Measurements from ENCODE around the gene MYD88. TPM values are rescaled to one million over a fixed set of nuclear protein-coding genes. Genes with fewer than 3 reads are reported as not detected.
A peak's percentile ranks its signal among the peaks of the same experiment; 100 is the strongest.

The MYD88 gene
- total and polyA plus RNA-seq, 9 of the 15 experiments (the other 6 are each of a cell fraction or from before 2014, with no cell fraction given), result 3.2 to 47.3 (median 27.6) TPM

GRCh38 chr3:38125305-38126120 lies 12.9 kb upstream of the MYD88 start:
- ATAC-seq, result no peak
- Histone ChIP-seq H4K20me1 (replicated peaks; ENCODE audit: control insufficient read depth, insufficient read depth, low read length) (no peaks in the 10 kb centered on the region; the same call in 1 of the 2 replicates), H3K27ac (ENCODE audit: extremely low read depth, low read depth, low read length) (no peak overlapping the region), H3K9me3 (replicated peaks; ENCODE audit: control insufficient read depth, insufficient read depth, low read depth, low read length) (no peaks in the 10 kb centered on the region), H3K9ac (ENCODE audit: insufficient read depth in 1 of 2, low read depth in 2 of 2, low read length in 2 of 2) (0 out of 4 replicates have a peak overlapping the region, but pooled peaks of 1 of the 2 experiments have one; percentile 12), H3K79me2 (ENCODE audit: control insufficient read depth, insufficient read depth, low read length) (no peaks in the 10 kb centered on the region), H3K4me2 (ENCODE audit: insufficient read depth, low read length) (no peak overlapping the region), H3K36me3 (ENCODE audit: control insufficient read depth, insufficient read depth, low read length) (peaks cover 94% of the 10 kb centered on the region), H3K9me1 (ENCODE audit: control insufficient read depth, insufficient read depth, low read length) (no peaks in the 10 kb centered on the region), H3K27me3 (ENCODE audit: control insufficient read depth in 2 of 2, insufficient read depth in 2 of 2, low read length in 2 of 2) (no peaks in the 10 kb centered on the region), H2AFZ (ENCODE audit: low read depth, low read length) (no peak overlapping the region), H3K4me3 (no peak overlapping the region), H3K4me1 (replicated peaks in 1 of 2; ENCODE audit: control insufficient read depth in 2 of 2, insufficient read depth in 2 of 2, low read length in 2 of 2) (peaks cover 0 to 8% of the 10 kb centered on the region in 2 experiments; a peak in 1 of 5 replicates)
- intact Hi-C loops (cut with micrococcal nuclease) (no loop called here), in situ Hi-C loops (cut with MboI) (no loop called here)
- POLR2A ChIA-PET, result interaction anchor here (0.6 to 1.0 kb wide), 2 partner anchors 11 to 148 kb away, joined by 3 to 4 read pairs; no protein-coding TSS in a partner anchor
- DNase-seq (ENCODE audit: extremely low read depth in 1 of 4, low spot score in 3 of 4), result no peak
- no TSS peak for BruUV-seq (replicated peaks)
- TF ChIP-seq CREB5 (CRISPR knock-in tag; IDR thresholded peaks at IDR 0.05), result no peak
- WGBS (ENCODE audit: insufficient coverage, low coverage, missing lambda C conversion rate), result 91% methylated on average over 11 of the region's 11 CpGs
- FAIRE-seq, result no peak
- CTCF ChIA-PET (ENCODE audit: low intra/inter-chr PET ratio), result no interaction called here
